A549 (cell line): ENCODE results near the gene KCNN3.

Experiments
- BHLHE40 ChIP-seq: IDR thresholded peaks from 2 replicates; pipeline ENCODE4 v1.6.1; 2012; ENCODE audit warnings: low read depth, low read length, inconsistent platforms
- CEBPB ChIP-seq, 2 experiments: fragments of >200 bp in 1 of 2; sonication (Bioruptor Twin) in 1 of 2; formaldehyde crosslinking in 1 of 2; IDR thresholded peaks; 2 replicates each; pipeline ENCODE4 v1.6.1; 2012 to 2016
- CHD2 ChIP-seq: fragments of 150-350 bp; IDR thresholded peaks from 2 replicates; pipeline ENCODE4 v1.6.1; 2014; ENCODE audit warnings: low read length; ENCODE audit not compliant: partially characterized antibody
- EHMT2 ChIP-seq: fragments of 200-600 bp; sonication (generic); IDR thresholded peaks from 2 replicates; pipeline ENCODE4 v1.6.1; 2016; ENCODE audit warnings: antibody characterized with exemption, low read depth, mild to moderate bottlenecking, moderate library complexity
- EP300 ChIP-seq, 2 experiments: fragments of >200 bp; sonication (Bioruptor Twin); formaldehyde crosslinking; IDR thresholded peaks; 2 replicates in 1 of 2; 3 replicates in 1 of 2; pipeline ENCODE4 v1.6.1; 2016 to 2017
- KDM1A ChIP-seq: fragments of 200-600 bp; sonication (generic); IDR thresholded peaks from 2 replicates; pipeline ENCODE4 v1.6.1; 2016; ENCODE audit warnings: low read depth, mild to moderate bottlenecking
- MAZ ChIP-seq: fragments of 150-350 bp; IDR thresholded peaks from 2 replicates; pipeline ENCODE4 v1.6.1; 2014; ENCODE audit warnings: antibody characterized with exemption, low read depth, low read length, borderline replicate concordance
- POLR2A ChIP-seq: IDR thresholded peaks from 2 replicates; pipeline ENCODE4 v1.6.1; 2012; ENCODE audit warnings: mild to moderate bottlenecking, low read length
- RARB ChIP-seq: fragments of 250-450 bp; sonication (Bioruptor Pico); IDR thresholded peaks from 2 replicates; pipeline ENCODE4 v1.8.0; 2021; ENCODE audit warnings: mild to moderate bottlenecking, moderate library complexity
- RFX5 ChIP-seq: fragments of 450-650 bp; IDR thresholded peaks from 2 replicates; pipeline ENCODE4 v1.7.1; 2014; ENCODE audit warnings: antibody characterized with exemption, mild to moderate bottlenecking, moderate library complexity
- RNF2 ChIP-seq: fragments of 200-600 bp; sonication (generic); IDR thresholded peaks from 2 replicates; pipeline ENCODE4 v1.6.1; 2016; ENCODE audit warnings: low read depth, mild to moderate bottlenecking, antibody characterized with exemption, moderate library complexity, borderline replicate concordance
- TF ChIP-seq, protein P1 (sequence below): fragments of >200 bp; sonication (Bioruptor Twin); formaldehyde crosslinking; IDR thresholded peaks from 3 replicates; pipeline ENCODE4 v1.5.1; 2016

DNA sequence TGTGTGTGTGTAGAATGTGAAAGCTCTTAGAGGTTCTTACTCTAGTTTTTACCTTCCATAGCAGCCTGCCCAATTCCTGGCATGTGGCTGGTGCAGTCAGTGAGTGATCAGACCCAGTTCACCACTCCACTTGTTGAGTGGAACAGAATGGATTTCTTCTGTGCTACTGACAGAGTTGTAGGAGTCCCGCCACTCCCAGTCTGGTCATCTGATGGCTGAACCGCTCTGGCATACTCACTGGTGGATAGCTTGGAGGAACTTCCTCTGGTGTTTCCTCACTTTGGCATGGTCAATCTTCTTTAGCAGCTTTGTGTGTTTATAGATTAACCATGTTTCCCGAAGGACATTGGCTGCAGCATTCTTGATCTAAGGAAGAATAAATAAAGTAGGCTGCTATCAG, 155.4 kb downstream of the KCNN3 start:
- TF ChIP-seq MAZ (no peak), BHLHE40 (no peak), RARB (CRISPR knock-in tag) (no peak), RFX5 (no peak), EHMT2 (no peak), CHD2 (no peak), KDM1A (no peak), POLR2A (no peak), CEBPB (IDR thresholded peaks at IDR 0.05) (no peak), EP300 (IDR thresholded peaks at IDR 0.05) (no peak), RNF2 (no peak)
- TF ChIP-seq, protein P1, sequence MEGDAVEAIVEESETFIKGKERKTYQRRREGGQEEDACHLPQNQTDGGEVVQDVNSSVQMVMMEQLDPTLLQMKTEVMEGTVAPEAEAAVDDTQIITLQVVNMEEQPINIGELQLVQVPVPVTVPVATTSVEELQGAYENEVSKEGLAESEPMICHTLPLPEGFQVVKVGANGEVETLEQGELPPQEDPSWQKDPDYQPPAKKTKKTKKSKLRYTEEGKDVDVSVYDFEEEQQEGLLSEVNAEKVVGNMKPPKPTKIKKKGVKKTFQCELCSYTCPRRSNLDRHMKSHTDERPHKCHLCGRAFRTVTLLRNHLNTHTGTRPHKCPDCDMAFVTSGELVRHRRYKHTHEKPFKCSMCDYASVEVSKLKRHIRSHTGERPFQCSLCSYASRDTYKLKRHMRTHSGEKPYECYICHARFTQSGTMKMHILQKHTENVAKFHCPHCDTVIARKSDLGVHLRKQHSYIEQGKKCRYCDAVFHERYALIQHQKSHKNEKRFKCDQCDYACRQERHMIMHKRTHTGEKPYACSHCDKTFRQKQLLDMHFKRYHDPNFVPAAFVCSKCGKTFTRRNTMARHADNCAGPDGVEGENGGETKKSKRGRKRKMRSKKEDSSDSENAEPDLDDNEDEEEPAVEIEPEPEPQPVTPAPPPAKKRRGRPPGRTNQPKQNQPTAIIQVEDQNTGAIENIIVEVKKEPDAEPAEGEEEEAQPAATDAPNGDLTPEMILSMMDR: no peak
